NCI-H460 (cell line): ENCODE results near the gene TMEM108. TPM values are rescaled to one million over a fixed set of nuclear protein-coding genes. Genes with fewer than 3 reads are reported as not detected.

Experiments used
- DNase-seq: peaks from one replicate; pipeline ENCODE4 v3.0.0-alpha.2; 2016; ENCODE audit warnings: low read depth; ENCODE audit errors: extremely low read depth
- total RNA-seq: library from RNA; depleted of rRNA; stranded (reverse); fragments of >200 nt; shearing (Covaris generic); gene quantifications from 2 replicates; pipeline ENCODE4 v1.2.3, GENCODE V29; 2014

The TMEM108 gene
- total RNA-seq, 1 experiment from 2014 or later = not detected

- DNase-seq = no peak
Observed at GRCh38 chr3:133209871-133210550, 171.8 kb downstream of the TMEM108 start.

DNA sequence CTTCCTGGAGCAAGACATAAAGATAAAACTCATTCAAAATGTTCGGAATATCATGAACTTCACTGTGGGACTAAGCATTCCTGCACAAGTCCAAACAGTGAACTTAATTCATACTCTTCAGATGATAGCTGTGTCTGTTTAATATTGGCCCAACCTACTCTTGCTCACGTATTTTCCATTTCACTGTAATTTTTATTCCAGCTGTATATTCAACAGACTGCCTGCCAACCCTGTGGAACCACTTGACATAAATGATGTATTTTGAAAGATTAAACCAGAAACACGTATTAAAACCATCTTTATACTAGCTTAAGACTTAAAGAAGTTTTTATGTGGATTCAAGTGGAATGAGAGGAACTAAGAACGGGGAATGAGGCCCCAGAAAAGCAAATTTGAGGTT lies 172.5 kb downstream of the TMEM108 start:
- DNase-seq = no peak

DNA sequence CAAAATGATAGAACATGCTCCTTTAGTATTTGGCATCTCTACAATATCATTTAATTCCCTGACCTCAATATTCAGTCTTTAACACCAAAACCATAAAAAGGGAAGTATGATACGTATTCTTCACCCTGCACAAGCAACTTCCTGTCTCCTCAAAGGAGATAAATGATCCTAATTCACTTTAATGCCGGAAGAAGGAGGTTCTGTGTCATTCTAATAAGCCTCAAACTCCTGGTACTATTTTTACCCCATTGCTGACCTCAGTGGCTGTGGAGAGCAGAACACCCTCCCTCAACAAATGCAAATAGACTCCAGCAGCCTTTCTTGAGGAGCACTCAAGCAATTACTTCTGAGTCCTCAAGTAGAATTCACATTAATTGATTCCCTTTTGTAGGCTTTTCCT lies 173.3 kb downstream of the TMEM108 start:
- DNase-seq = no peak

DNA sequence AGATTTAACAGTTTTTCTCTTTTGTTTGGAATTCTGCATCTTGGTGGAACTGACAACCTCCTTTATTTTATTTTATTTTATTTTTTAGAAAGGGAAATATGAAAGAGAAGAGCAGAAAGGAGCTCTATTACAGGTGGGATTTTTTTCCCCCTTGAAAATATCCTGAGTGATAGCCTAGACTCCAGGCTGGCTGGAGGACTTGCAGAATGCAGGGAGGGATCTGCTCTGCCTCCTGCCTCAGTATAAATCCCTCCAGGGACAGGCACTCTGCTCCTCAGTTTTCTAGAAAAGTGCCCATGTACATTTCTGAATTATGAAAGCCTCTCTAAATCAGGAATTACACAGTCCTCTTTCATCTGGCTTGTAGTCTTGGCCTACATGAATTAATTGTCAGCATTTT lies 173.7 kb downstream of the TMEM108 start:
- DNase-seq = no peak

- no peak for DNase-seq
Observed at GRCh38 chr3:133213937-133214336, 175.7 kb downstream of the TMEM108 start.

DNA sequence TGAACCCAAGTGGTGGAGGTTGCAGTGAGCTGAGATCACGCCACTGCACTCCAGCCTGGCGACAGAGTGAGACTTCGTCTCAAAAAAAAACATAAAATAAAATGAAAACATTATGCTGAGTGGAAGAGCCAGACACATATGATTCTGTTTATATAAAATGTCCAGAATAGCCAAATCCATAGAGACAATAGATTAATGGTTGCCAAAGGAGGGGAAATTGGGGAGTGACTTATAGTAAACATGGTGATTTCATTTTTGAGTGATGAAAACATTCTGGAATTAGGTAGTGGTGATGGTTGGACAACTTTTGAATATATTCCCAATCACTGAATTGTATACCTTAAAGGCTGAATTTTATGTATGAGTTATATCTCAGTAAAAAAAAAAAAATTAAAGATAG lies 189.6 kb downstream of the TMEM108 start:
- DNase-seq = no peak

GRCh38 chr3:133230195-133230594 lies 192.0 kb downstream of the TMEM108 start:
- DNase-seq = no peak

DNA sequence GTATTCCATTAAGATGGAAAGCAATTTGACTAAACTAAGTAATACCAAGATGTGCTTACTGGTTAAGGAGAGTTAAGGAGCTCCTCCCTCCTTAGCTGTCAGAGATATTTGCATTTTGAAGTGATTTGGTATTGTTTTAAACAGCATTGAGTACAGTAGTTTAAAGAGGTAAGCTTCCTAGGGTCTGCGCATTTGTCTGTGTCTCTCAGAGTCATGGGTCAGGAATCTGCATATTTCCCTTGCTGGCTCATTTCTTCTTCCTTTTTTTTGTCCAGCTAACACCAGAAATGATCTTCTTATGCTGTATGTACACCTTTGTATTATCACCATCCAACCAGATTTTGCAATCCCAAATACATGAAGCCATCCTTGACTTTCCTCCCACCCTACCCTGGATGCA lies 198.7 kb downstream of the TMEM108 start:
- DNase-seq = no peak

- DNase-seq = no peak
Observed at GRCh38 chr3:133237380-133237779, 199.2 kb downstream of the TMEM108 start.

- DNase-seq = no peak
Observed at GRCh38 chr3:133238015-133238414, 199.8 kb downstream of the TMEM108 start.

- DNase-seq = no peak
Observed at GRCh38 chr3:133246119-133246518, 207.9 kb downstream of the TMEM108 start.

GRCh38 chr3:133246773-133247172 lies 208.6 kb downstream of the TMEM108 start:
- no peak for DNase-seq

DNA sequence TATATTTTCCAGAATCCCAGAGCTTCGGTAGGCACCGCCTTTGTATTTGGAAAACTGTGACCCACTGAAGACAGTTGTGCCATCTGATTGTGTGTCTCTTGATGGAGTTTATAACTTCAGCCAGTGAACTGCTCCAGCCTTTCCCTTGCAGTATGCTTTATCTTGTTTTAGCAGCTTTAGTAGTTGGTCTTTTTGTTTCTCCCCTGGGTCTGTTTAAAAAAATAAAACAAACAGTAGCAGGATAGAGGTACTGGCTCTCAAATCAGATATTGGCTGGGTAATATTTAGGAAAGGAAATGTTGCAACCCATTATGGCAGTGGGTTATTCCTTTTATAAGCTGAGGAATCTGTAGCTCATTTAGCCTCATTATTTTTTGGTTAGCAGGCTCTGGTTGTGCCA lies 210.2 kb downstream of the TMEM108 start:
- DNase-seq = no peak

GRCh38 chr3:133249490-133249889 lies 211.3 kb downstream of the TMEM108 start:
- DNase-seq = no peak

DNA sequence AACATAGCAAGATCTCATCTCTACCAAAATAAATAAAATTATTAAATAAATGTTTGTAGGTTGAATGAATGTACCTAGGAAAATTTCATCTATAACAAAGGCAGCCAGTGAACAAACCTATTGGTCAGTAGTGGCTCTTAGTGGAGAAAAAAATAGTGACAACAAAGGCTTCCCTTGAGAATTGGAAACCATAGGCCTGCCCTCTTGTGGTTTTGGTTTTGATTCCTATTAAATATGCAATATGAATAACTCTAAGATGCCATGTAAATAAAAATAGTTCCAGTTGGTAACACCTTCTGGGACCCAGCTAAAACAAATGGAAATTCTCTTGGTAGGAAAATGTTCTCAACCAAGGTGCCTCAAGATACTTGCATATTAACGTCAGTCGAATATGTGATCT lies 216.0 kb downstream of the TMEM108 start:
- DNase-seq = no peak

GRCh38 chr3:133254716-133255115 lies 216.5 kb downstream of the TMEM108 start:
- DNase-seq = no peak

- DNase-seq = no peak
Observed at GRCh38 chr3:133256787-133257483, 218.7 kb downstream of the TMEM108 start.

- no peak for DNase-seq
Observed at GRCh38 chr3:133258358-133258757, 220.2 kb downstream of the TMEM108 start.

GRCh38 chr3:133259767-133260166 lies 221.6 kb downstream of the TMEM108 start:
- no peak for DNase-seq

DNA sequence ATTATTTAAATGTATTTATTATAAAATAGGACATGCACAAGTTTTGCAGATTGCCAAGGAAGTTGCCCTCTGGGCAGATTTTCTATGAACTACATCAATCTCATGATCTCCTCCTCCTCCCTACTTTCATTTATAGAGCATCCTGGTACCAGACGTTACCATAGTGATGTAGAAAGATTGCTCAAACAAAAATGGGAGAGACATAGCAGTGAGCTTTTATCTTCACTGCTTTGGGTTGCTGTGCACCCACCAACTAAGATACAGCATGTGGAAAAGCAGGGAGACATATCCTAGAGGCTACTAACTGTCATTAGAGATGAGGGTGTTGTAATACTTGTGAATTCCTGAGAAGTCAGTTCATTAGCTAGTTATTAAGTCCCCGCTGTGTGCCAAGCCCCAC lies 224.1 kb downstream of the TMEM108 start:
- DNase-seq = no peak

DNA sequence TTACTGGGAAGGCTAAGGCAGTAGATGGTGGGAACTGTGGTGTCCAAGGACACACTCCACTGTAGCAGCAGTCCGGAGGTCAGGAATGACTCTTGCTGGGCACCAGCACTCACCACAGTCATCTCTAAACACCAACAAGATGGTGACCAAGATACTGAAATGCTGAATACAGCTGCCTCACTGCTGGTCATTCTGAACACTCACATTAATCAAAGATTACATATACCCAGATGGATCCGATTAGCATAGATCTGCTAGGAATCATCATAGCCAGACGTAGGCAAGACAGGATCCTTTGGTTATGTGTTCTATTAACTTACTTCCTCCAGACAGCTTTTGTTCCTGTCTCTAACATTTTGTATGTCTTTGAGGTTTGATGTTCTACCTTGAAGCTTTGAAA lies 226.7 kb downstream of the TMEM108 start:
- DNase-seq = no peak

GRCh38 chr3:133268726-133269134 lies 230.5 kb downstream of the TMEM108 start:
- no peak for DNase-seq
